GM20000 (cell line): Measurements from ENCODE around the gene SLAMF7.
A peak's percentile ranks its signal among the peaks of the same experiment; 100 is the strongest.

Experiments
- DNase-seq: peaks from one replicate; pipeline ENCODE4 v3.0.0; 2012; ENCODE audit warnings: low spot score
- TF ChIP-seq, protein P1 (sequence below): IDR thresholded peaks from 2 replicates; pipeline ENCODE4 v1.5.1; 2012; ENCODE audit warnings: mild to moderate bottlenecking, control low read depth; ENCODE audit errors: extremely low read depth, missing control alignments

Gene SLAMF7

DNA sequence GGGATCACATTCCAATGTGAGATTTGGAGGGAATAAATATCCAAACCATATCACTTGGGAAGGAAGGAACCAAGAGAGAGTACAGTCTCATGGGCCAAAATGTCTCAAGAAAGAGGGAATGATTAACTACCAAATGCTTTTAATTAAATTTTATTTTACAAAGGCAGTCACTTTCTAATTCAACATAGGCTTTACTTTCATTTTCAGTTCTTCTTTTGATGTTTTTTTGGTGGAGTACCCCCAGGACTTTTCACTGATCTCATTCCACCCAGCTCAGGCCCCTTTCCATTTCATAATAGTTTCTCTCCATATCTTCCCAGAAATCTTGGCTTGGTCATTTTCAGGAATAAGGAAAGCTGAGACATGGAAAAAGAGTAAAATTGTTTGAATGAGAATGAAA lies 5.1 kb upstream of the SLAMF7 start:
- no peak for DNase-seq

DNA sequence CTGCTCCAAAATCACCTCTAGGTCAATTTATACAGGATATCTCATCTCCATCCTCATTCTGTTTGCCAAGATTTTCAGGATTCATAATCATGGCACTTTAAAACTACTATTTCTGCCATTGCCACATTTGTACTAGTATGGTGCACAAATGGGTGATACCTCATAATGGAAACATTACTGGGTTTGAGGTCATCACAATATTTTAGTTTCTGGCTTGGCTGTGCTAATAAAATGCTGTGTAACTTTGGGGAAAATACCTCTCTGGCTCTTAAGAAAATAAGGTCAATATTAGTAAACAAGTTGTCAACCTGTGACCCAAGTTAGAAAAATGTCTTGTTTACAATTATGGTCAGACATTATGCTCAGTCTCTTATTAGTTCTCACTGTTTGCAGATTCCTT lies 4.7 kb upstream of the SLAMF7 start:
- no peak for DNase-seq
- TF ChIP-seq, protein P1, sequence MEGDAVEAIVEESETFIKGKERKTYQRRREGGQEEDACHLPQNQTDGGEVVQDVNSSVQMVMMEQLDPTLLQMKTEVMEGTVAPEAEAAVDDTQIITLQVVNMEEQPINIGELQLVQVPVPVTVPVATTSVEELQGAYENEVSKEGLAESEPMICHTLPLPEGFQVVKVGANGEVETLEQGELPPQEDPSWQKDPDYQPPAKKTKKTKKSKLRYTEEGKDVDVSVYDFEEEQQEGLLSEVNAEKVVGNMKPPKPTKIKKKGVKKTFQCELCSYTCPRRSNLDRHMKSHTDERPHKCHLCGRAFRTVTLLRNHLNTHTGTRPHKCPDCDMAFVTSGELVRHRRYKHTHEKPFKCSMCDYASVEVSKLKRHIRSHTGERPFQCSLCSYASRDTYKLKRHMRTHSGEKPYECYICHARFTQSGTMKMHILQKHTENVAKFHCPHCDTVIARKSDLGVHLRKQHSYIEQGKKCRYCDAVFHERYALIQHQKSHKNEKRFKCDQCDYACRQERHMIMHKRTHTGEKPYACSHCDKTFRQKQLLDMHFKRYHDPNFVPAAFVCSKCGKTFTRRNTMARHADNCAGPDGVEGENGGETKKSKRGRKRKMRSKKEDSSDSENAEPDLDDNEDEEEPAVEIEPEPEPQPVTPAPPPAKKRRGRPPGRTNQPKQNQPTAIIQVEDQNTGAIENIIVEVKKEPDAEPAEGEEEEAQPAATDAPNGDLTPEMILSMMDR: no peak

More for the DNA sequence above, 5.1 kb upstream of the SLAMF7 start:
- TF ChIP-seq, protein P1: no peak

DNA sequence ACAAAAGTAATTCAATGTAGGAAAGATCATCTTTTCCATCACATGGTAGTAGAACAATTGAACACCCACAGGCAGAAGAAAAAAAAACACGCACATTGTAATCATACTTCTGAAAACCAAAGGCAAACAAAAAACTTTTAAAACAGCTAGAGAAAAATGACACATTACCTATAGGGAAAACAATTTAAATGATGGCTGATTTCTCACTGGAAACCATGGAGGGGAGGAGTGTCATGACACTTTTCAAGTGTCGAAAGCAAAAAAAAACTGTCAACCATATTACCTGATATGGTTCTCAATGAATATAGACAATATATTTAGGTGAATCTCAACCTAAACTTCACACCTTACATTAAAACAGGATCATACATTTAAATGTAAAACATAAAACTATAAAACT lies 776 bp upstream of the SLAMF7 start:
- DNase-seq: no peak
- TF ChIP-seq, protein P1: no peak

DNA sequence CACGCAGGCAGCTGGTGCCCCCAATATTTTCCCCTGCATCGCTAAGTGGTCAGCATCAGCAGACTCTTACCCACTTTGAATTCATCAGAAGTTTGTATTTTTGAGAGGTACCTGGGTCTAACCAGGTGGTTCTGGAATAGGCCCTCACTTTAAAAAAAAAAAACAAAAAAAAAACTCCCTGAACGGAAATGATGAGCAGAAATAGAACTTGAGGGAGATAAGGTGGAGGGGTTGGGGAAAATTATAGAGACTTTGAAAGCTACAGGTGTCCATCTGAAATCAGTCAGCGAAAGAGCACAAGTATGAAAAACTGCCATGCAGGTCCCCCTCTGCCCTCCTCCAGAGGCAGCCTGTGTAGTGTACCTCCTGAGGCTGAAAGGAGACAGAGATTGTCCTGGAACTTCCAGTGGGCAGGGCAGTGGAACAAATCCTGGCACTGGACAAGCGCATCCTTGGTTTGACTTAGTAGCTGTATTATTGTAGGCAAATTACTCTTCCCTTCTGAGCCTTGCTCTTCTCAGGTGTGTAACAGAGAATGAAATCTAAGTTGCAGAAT lies 1.2 kb downstream of the SLAMF7 start:
- no peak for DNase-seq
- TF ChIP-seq, protein P1: no peak

DNA sequence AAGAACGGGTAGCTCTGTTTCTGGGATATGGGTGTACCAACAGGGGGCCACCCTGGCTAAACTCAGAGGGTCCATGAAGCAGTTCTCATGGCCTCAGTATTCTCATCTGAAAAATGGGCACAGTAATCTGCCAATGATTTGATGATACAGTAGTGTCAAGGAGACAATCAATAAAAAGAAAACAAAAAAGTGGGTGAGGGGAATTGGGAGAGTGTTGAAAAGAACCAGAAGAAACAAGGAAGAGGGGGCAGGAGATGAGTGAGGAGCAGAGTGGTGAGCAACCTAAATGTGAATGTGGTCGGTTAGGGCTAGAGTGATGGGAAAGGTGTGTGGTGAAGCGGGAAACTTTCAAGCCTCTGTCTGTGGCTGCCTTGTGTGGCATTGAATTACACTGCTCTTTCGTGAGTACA lies 2.0 kb downstream of the SLAMF7 start:
- TF ChIP-seq, protein P1: no peak
- no peak for DNase-seq

DNA sequence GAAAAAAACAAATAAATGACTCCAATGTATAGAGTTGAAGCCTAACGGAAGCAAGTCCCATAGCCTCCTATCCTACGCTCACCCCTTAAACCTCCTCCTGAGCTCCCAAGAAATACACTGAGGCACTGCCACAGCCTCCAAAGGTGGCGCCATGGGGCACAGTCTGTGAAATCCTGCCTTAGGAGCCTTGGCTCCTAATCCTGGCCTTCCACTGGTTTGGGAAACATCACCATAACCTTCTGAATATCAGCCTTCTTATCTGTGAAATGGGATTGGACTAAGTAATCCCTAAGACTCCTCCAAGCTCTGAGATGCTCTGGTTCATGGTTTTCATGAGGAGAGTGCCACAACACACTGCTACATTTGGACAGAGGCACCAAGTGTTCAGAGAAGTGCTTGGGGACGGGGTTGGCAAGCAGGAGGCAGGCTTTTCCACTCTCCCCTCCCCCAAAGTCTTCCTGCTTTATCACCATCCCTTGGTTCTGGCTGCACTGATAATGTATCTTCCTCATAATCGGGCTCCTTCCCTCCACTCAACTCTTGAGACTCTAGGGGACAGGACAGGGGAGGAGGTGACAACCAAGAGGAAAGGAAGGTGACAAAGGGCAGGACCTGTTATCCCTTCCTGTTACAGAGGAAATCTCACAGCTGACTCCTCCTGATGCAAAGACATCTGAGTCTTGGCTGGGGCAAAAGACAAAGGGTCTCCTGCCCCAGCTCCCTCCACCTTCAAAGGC lies 2.7 kb downstream of the SLAMF7 start:
- TF ChIP-seq, protein P1: peak; percentile 22
- DNase-seq: no peak

DNA sequence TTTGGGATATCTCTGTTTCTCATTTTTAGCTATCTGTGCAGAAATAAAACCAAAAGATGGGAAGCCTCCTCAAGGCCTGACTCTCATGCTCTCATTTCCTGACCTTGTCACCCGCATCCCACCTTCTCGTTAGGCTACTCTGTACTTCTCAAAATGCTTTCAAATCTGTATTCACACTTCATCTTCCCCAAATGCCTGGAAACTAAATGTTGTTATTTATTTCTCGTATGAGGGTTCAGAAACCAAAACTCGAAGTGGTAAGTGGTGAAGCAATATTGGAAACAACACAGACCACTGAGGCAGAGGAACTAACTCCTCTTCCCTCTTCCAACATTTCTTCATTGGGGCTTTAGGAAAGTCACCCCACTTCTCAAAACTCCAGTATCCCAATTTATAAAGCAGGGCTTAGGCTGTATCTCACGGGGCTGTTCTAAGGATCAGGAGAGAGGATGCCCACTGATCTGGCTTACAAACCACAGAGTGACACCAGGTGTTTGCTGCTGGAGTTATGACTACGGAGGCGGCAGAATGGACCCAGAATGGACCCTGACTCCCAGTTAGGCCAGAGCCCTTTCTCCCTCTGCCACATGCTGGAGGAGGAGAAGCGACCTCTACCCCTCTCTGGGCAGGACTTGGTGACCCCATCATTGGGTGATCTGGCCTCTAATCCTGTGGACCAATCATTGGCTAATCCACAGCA lies 3.5 kb downstream of the SLAMF7 start:
- DNase-seq: no peak
- TF ChIP-seq, protein P1: no peak
